Endothelial cell of umbilical vein (primary cell): ENCODE data around the gene PINK1. TPM values are rescaled to one million over a fixed set of nuclear protein-coding genes. Genes with fewer than 3 reads are reported as not detected.

Experiments used
- BruUV-seq: library from RNA; stranded (reverse); fragments of 400-500 nt; replicated peaks from 2 replicates; lab custom pipeline; 2021; lab: Mats Ljungman, UMichigan
- CTCF ChIA-PET: fragments of 300-600, 350-600 bp; sonication (Branson Sonifier 250); formaldehyde crosslinking; loops from one replicate; lab custom pipeline; 2021; ENCODE audit warnings: antibody characterized with exemption, inconsistent platforms; lab: Charles Lee
- POLR2A ChIA-PET: fragments of 300-600, 350-600 bp; sonication (Branson Sonifier 250); formaldehyde crosslinking; loops from one replicate; lab custom pipeline; 2021; ENCODE audit warnings: antibody characterized with exemption, inconsistent platforms; lab: Charles Lee
- DNase-seq: peaks from one replicate; pipeline ENCODE4 v3.0.0-alpha.2; 2011; ENCODE audit warnings: low read depth, low spot score
- FAIRE-seq: peaks from 2 replicates; lab custom pipeline; 2011; peaks lifted over from hg19 to GRCh38; lab: Jason Lieb, UNC
- H2AFZ ChIP-seq: 2 replicates; pipeline ENCODE4 v1.6.0; 2012; ENCODE audit warnings: low read depth, low read length, control low read depth, inconsistent platforms
- H3K27ac ChIP-seq: 2 replicates; pipeline ENCODE4 v1.5.1; 2011; ENCODE audit warnings: low read depth, mild to moderate bottlenecking, control low read depth, low read length, moderate library complexity; ENCODE audit not compliant: insufficient read depth
- H3K27me3 ChIP-seq, 2 experiments: 2 replicates each; pipeline versions ENCODE4 v1.6.0 to v1.6.1; 2011; ENCODE audit warnings: low read length in 2 of 2, mixed read lengths in 1 of 2; ENCODE audit not compliant: control insufficient read depth in 2 of 2, insufficient read depth in 2 of 2
- H3K36me3 ChIP-seq, 2 experiments: 2 replicates in 1 of 2; 3 replicates in 1 of 2; pipeline ENCODE4 v1.5.1; 2011; ENCODE audit warnings: low read length in 2 of 2, mild to moderate bottlenecking in 1 of 2, moderate library complexity in 1 of 2; ENCODE audit not compliant: control insufficient read depth in 2 of 2, insufficient read depth in 2 of 2; ENCODE audit errors: extremely low read depth in 1 of 2
- H3K4me1 ChIP-seq: 3 replicates; pipeline ENCODE4 v1.5.1; 2011; ENCODE audit warnings: mild to moderate bottlenecking, low read length; ENCODE audit not compliant: control insufficient read depth, insufficient read depth; ENCODE audit errors: extremely low read depth
- H3K4me2 ChIP-seq: 2 replicates; pipeline ENCODE4 v1.6.1; 2011; ENCODE audit warnings: low read length, control low read depth, mixed read lengths; ENCODE audit not compliant: insufficient read depth
- H3K4me3 ChIP-seq, 3 experiments: fragments of 200-600 bp in 1 of 3; sonication (generic), shearing (Covaris generic) in 1 of 3; replicated peaks in 1 of 3; 2 replicates each; pipeline ENCODE4 v1.5.1; 2011 to 2016; ENCODE audit warnings: control low read depth in 3 of 3, low read length in 3 of 3, mild to moderate bottlenecking in 2 of 3, inconsistent platforms in 1 of 3, low read depth in 1 of 3, moderate library complexity in 1 of 3; ENCODE audit not compliant: insufficient read depth in 1 of 3
- H3K79me2 ChIP-seq: 2 replicates; pipeline ENCODE4 v1.6.0; 2012; ENCODE audit warnings: low read length, inconsistent platforms; ENCODE audit not compliant: control insufficient read depth, insufficient read depth
- H3K9ac ChIP-seq: replicated peaks from 2 replicates; pipeline ENCODE3; 2011; ENCODE audit warnings: low read length, control low read depth; ENCODE audit not compliant: insufficient read depth; ENCODE audit errors: extremely low read depth
- H3K9me1 ChIP-seq: replicated peaks from 3 replicates; pipeline ENCODE4 v1.6.0; 2011; ENCODE audit warnings: mild to moderate bottlenecking, low read length; ENCODE audit not compliant: control insufficient read depth, insufficient read depth; ENCODE audit errors: extremely low read depth
- H3K9me3 ChIP-seq: replicated peaks from 2 replicates; pipeline ENCODE4 v1.5.1; 2012; ENCODE audit warnings: low read length, inconsistent platforms; ENCODE audit not compliant: control insufficient read depth, insufficient read depth
- H4K20me1 ChIP-seq: replicated peaks from 2 replicates; pipeline ENCODE3; 2011; ENCODE audit warnings: mild to moderate bottlenecking, low read length; ENCODE audit not compliant: control insufficient read depth, insufficient read depth; ENCODE audit errors: extremely low read depth
- EZH2 ChIP-seq: IDR thresholded peaks from 2 replicates; pipeline ENCODE4 v1.6.1; 2012; ENCODE audit warnings: borderline replicate concordance, low read depth, mild to moderate bottlenecking, moderate library complexity, low read length, inconsistent platforms; ENCODE audit not compliant: severe bottlenecking
- FOS ChIP-seq: IDR thresholded peaks from 2 replicates; pipeline ENCODE4 v1.6.1; 2011; ENCODE audit warnings: mild to moderate bottlenecking, low read length, moderate library complexity, borderline replicate concordance; ENCODE audit not compliant: insufficient read depth
- GATA2 ChIP-seq: IDR thresholded peaks from 2 replicates; pipeline ENCODE4 v1.7.0; 2011; ENCODE audit warnings: low read depth, mild to moderate bottlenecking, moderate library complexity, mixed read lengths, low read length; ENCODE audit not compliant: insufficient read length, insufficient read depth
- JUN ChIP-seq: IDR thresholded peaks from 2 replicates; pipeline ENCODE4 v1.6.1; 2011; ENCODE audit warnings: borderline replicate concordance, low read depth; ENCODE audit not compliant: insufficient read length, insufficient read depth
- MYC ChIP-seq: IDR thresholded peaks from one replicate; pipeline ENCODE4 v1.6.1; 2011; ENCODE audit warnings: mild to moderate bottlenecking, low read depth, low read length
- POLR2A ChIP-seq: IDR thresholded peaks from 2 replicates; pipeline ENCODE4 v1.6.1; 2012; ENCODE audit warnings: low read depth, mild to moderate bottlenecking, control low read depth, low read length
- POLR2AphosphoS5 ChIP-seq: IDR thresholded peaks from 2 replicates; pipeline ENCODE4 v1.6.1; 2012; ENCODE audit warnings: low read depth, mild to moderate bottlenecking, control low read depth, low read length, moderate library complexity; ENCODE audit not compliant: insufficient read depth
- dilution Hi-C: fragments of 300-500 bp; cut with MboI; formaldehyde crosslinking; loops from one replicate; pipeline ENCODE4 v1.15.0; 2019; ENCODE audit warnings: low sequenced_read_pairs; ENCODE audit not compliant: extremely low pct_ligation_motif_present
- intact Hi-C: fragments of 100-400 bp; cut with micrococcal nuclease; formaldehyde crosslinking; loops from one replicate; pipeline ENCODE4 v1.10.0; 2022
- polyA plus RNA-seq, 4 experiments: library from polyadenylated mRNA; depleted of rRNA in 3 of 4; stranded (reverse) in 3 of 4; unstranded in 1 of 4; fragments of >200 nt; gene quantifications; 2 replicates each; pipeline versions ENCODE4 v1.2.1 to v1.2.3, GENCODE V29; 2011 to 2012; ENCODE audit warnings: missing spikeins in 1 of 4
- total RNA-seq: library from RNA; stranded (reverse); gene quantifications from 2 replicates; pipeline ENCODE4 v1.2.3, GENCODE V29; 2021
- TF ChIP-seq, protein P1 (sequence below): IDR thresholded peaks from 2 replicates; pipeline ENCODE4 v1.6.1; 2011; ENCODE audit not compliant: insufficient read depth, insufficient read length
- TF ChIP-seq, protein P2 (sequence below), 2 donors: IDR thresholded peaks; 1 replicate in 1 of 2; 2 replicates in 1 of 2; pipeline ENCODE4 v1.5.1; 2011; ENCODE audit warnings: low read length in 2 of 2, mild to moderate bottlenecking in 2 of 2, moderate library complexity in 2 of 2, control low read depth in 1 of 2, inconsistent platforms in 1 of 2, low read depth in 1 of 2; ENCODE audit not compliant: insufficient read depth in 1 of 2; ENCODE audit errors: extremely low read depth in 1 of 2

Gene PINK1
- total and polyA plus RNA-seq, 2 donors (not counting 3 experiments of a cell fraction or from before 2014, with no cell fraction given) = 27.3 to 27.9 TPM

- intact Hi-C loops = loop anchor here (5.0 kb wide), 1 partner anchor 125 kb away; the partner anchor contains the start of gene MUL1
- BruUV-seq = no TSS peak
- H3K9ac ChIP-seq = no peak overlapping the region
- H3K27me3 ChIP-seq = peaks cover 0 to 2% of the 10 kb centered on the region in 2 experiments
- dilution Hi-C loops = no loop called here
- no peaks in the 10 kb centered on the region for H4K20me1 ChIP-seq
- no peak overlapping the region for H3K4me3 ChIP-seq
- FAIRE-seq = no peak
- no peaks in the 10 kb centered on the region for H3K9me1 ChIP-seq
- CTCF ChIA-PET = interaction anchor here (0.6 to 7.7 kb wide), 9 partner anchors 12 to 121 kb away, joined by 3 to 173 read pairs (median 5); partner anchors contain the start of genes CDA and FAM43B
- peaks cover 10% of the 10 kb centered on the region for H3K4me1 ChIP-seq
- H3K9me3 ChIP-seq = no peaks in the 10 kb centered on the region
- H3K4me2 ChIP-seq = no peak overlapping the region
- TF ChIP-seq, protein P1, sequence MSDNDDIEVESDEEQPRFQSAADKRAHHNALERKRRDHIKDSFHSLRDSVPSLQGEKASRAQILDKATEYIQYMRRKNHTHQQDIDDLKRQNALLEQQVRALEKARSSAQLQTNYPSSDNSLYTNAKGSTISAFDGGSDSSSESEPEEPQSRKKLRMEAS = no peak
- no peak for TF ChIP-seq GATA2
- TF ChIP-seq, protein P2, sequence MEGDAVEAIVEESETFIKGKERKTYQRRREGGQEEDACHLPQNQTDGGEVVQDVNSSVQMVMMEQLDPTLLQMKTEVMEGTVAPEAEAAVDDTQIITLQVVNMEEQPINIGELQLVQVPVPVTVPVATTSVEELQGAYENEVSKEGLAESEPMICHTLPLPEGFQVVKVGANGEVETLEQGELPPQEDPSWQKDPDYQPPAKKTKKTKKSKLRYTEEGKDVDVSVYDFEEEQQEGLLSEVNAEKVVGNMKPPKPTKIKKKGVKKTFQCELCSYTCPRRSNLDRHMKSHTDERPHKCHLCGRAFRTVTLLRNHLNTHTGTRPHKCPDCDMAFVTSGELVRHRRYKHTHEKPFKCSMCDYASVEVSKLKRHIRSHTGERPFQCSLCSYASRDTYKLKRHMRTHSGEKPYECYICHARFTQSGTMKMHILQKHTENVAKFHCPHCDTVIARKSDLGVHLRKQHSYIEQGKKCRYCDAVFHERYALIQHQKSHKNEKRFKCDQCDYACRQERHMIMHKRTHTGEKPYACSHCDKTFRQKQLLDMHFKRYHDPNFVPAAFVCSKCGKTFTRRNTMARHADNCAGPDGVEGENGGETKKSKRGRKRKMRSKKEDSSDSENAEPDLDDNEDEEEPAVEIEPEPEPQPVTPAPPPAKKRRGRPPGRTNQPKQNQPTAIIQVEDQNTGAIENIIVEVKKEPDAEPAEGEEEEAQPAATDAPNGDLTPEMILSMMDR (IDR thresholded peaks at IDR 0.05; ENCODE audit: extremely low read depth in 1 of 2, insufficient read depth in 1 of 2, low read depth in 1 of 2, low read length in 2 of 2) = no peak
- peaks cover 0 to 3% of the 10 kb centered on the region in 2 experiments for H3K36me3 ChIP-seq
- no peaks in the 10 kb centered on the region for H3K79me2 ChIP-seq
- POLR2A ChIA-PET = no interaction called here
- no peak for DNase-seq
- H2AFZ ChIP-seq = no peak overlapping the region
- H3K27ac ChIP-seq = no peak overlapping the region
Measured at GRCh38 chr1:20632386-20632785, 872 bp upstream of the PINK1 start.

DNA sequence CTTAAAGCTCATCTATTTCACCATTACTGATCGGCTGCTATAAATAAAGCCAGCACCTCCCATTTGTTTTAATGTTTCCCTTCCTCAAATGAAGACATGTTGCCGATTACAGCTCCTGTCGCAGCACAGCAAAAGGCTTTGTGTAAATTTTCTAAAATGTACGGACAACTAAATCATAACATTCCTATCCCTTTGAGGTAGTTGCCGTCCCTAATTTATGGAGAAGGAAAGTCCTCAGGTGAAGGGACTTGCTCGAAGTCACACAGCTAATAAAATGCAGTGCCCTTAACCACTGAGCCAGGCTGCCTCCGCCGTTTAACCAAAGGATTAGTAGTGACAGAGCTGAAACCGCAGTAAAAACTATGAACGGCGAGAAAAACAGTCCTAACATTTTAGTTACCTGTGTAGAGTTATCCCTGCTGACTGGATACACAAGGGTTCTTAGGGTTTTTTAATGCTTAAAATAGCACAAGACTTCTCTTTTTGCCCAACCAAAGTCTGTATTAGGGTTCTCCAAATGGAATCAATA, 871 bp downstream of the PINK1 start:
- TF ChIP-seq JUN = no peak
- TF ChIP-seq MYC = no peak
- no peak for TF ChIP-seq FOS
- TF ChIP-seq POLR2A = no peak
- TF ChIP-seq GATA2 = no peak
- no peak for TF ChIP-seq EZH2
- TF ChIP-seq, protein P1 = no peak
- TF ChIP-seq, protein P2 (IDR thresholded peaks at IDR 0.05; ENCODE audit: extremely low read depth in 1 of 2, insufficient read depth in 1 of 2, low read depth in 1 of 2, low read length in 2 of 2) = no peak
- TF ChIP-seq POLR2AphosphoS5 = no peak
- dilution Hi-C loops = no loop called here
- CTCF ChIA-PET = interaction anchor here (0.6 to 7.7 kb wide), 25 partner anchors 9 to 711 kb away, joined by 3 to 173 read pairs (median 4); partner anchors contain the start of genes CDA and SH2D5
- intact Hi-C loops = loop anchor here (5.0 kb wide), 1 partner anchor 127 kb away; the partner anchor contains the start of gene MUL1
- H3K9ac ChIP-seq = peak overlapping the region; percentile 73
- H3K4me3 ChIP-seq = peak overlapping the region; percentile 89 to 95 (median 95)
- no peaks in the 10 kb centered on the region for H4K20me1 ChIP-seq
- peak overlapping the region; percentile 100 for H3K4me2 ChIP-seq
- H3K9me1 ChIP-seq = no peaks in the 10 kb centered on the region
- H3K27me3 ChIP-seq = no peaks in the 10 kb centered on the region
- H3K79me2 ChIP-seq = no peaks in the 10 kb centered on the region
- no peak for FAIRE-seq
- BruUV-seq = TSS peak; percentile 42
- H2AFZ ChIP-seq = peak overlapping the region; percentile 99
- peaks cover 0 to 8% of the 10 kb centered on the region in 2 experiments for H3K36me3 ChIP-seq
- DNase-seq = no peak
- POLR2A ChIA-PET = interaction anchor here (0.8 kb wide), 1 partner anchor 59 kb away, joined by 6 read pairs; no protein-coding TSS in a partner anchor
- peak overlapping the region; percentile 40 for H3K27ac ChIP-seq
- no peaks in the 10 kb centered on the region for H3K9me3 ChIP-seq
- peaks cover 10% of the 10 kb centered on the region for H3K4me1 ChIP-seq
